22Rv1 (cell line): Measurements from ENCODE around the gene TCEA3.

Experiments used
- H3K27ac ChIP-seq: fragments of 450-650 bp; 2 replicates; pipeline ENCODE4 v1.5.1; 2017
- CTCF ChIP-seq: fragments of 450-650 bp; IDR thresholded peaks from 2 replicates; pipeline ENCODE4 v1.5.1; 2017; ENCODE audit warnings: mild to moderate bottlenecking
- ZFX ChIP-seq: fragments of 450-650 bp; IDR thresholded peaks from 2 replicates; pipeline ENCODE4 v1.6.1; 2017; ENCODE audit warnings: antibody characterized with exemption, borderline replicate concordance

TCEA3 gene

GRCh38 chr1:23352096-23352695, 72.4 kb downstream of the TCEA3 start:
- no peak overlapping the region for H3K27ac ChIP-seq
- no peak for TF ChIP-seq CTCF
- TF ChIP-seq ZFX: no peak

DNA sequence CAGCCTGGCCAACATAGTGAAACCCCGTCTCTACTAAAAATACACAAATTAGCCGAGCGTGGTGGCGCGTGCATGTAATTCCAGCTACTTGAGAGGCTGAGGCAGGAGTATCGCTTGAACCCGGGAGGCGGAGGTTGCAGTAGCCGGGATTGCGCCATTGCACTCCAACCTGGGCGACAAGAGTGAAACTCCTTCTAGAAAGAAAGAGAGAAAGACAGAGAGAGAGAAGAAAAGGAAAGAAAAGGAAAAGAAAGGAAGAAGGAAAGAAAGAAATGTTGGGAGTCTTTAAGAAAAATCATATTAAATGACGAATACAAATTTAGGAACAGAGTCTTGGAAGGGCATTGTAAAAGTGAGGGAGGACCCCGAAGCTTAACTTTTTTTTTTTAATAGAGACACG, 78.6 kb downstream of the TCEA3 start:
- TF ChIP-seq ZFX (no peak), CTCF (no peak)
- H3K27ac ChIP-seq: no peak overlapping the region

GRCh38 chr1:23344987-23345472, 79.5 kb downstream of the TCEA3 start:
- peak overlapping the region; percentile 96 for H3K27ac ChIP-seq
- TF ChIP-seq CTCF (no peak), ZFX (no peak)

GRCh38 chr1:23344111-23344986, 80.2 kb downstream of the TCEA3 start, which contains the start of gene HNRNPR:
HNRNPR (minus strand) TSS chr1:23344284; CDS start chr1:23341008, 3,276 bp downstream.
- peak within 1 kb of the TSS; percentile 96 for H3K27ac ChIP-seq
- TF ChIP-seq CTCF: no peak
- no peak for TF ChIP-seq ZFX

- TF ChIP-seq CTCF: no peak
- no peak for TF ChIP-seq ZFX
- H3K27ac ChIP-seq: peak overlapping the region; percentile 96
Observed at GRCh38 chr1:23343221-23344110, 81.1 kb downstream of the TCEA3 start.

DNA sequence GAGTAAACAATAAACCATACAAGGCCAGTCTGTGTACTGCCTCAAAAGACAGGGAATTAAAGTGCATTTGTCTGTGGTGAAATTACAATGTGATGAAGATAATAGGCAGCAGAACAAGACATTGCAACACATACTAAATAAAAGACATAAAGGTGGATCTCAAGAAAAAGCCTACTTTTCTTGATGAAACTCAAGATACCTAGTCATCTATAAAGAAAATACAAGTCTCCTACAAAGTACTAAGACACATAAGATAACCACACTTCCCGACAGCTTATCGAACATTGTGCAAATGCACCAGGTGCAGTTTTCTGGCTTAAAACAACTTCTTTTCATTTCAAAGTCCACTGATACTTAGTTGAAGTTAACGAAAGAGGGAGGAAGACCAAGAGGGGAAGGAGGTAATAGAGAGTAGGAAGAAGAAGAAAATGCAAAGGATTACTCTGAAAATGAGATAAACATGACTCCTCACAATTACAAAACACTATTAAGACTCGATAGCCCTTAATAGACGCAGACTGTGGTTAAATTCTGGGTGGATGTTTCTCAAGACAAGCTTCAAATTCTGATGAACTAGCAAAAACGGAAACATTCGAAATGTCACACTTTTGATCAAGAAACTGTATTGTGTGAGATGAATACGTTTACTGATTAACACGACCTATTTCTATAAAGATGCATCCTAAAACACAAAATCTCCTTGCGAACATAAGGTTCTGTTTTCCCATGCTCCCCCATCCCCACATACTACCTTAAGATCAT, 82.4 kb downstream of the TCEA3 start:
- H3K27ac ChIP-seq: no peak overlapping the region
- no peak for TF ChIP-seq ZFX
- TF ChIP-seq CTCF: no peak
